H1 (cell line): ENCODE data around the gene CHD9NB. TPM values are rescaled to one million over a fixed set of nuclear protein-coding genes. Genes with fewer than 3 reads are reported as not detected.

Experiments
- CTCF ChIA-PET: fragments of 300-600 bp; sonication (Branson Sonifier 250); formaldehyde crosslinking; loops from one replicate; lab custom pipeline; 2021; ENCODE audit not compliant: partially characterized antibody; lab: Charles Lee
- POLR2A ChIA-PET: fragments of 300-600 bp; sonication (Branson Sonifier 250); formaldehyde crosslinking; loops from one replicate; lab custom pipeline; 2021; ENCODE audit warnings: inconsistent platforms; ENCODE audit not compliant: partially characterized antibody; lab: Charles Lee
- DNase-seq, 2 experiments: peaks; one replicate each; pipeline versions ENCODE4 v3.0.0 to v3.0.0-alpha.2; 2010 to 2022; ENCODE audit warnings: low spot score in 2 of 2, low read depth in 1 of 2, mixed read lengths in 1 of 2
- FAIRE-seq: peaks from 2 replicates; lab custom pipeline; 2011; peaks lifted over from hg19 to GRCh38; lab: Jason Lieb, UNC
- H2AFZ ChIP-seq: 2 replicates; pipeline ENCODE4 v1.8.1; 2012; ENCODE audit warnings: low read length, inconsistent platforms
- H2AK5ac ChIP-seq: 2 replicates; pipeline ENCODE4 v1.6.1; 2013; ENCODE audit warnings: low read depth, low read length
- H2BK120ac ChIP-seq: replicated peaks from 2 replicates; pipeline ENCODE3; 2013; ENCODE audit warnings: low read depth, low read length, inconsistent platforms
- H2BK12ac ChIP-seq: 2 replicates; pipeline ENCODE4 v1.6.1; 2013; ENCODE audit warnings: low read depth, low read length
- H2BK15ac ChIP-seq: 2 replicates; pipeline ENCODE4 v1.6.1; 2013; ENCODE audit warnings: low read length
- H2BK20ac ChIP-seq: 2 replicates; pipeline ENCODE4 v1.6.1; 2013; ENCODE audit warnings: low read length
- H2BK5ac ChIP-seq: 2 replicates; pipeline ENCODE4 v1.6.1; 2013; ENCODE audit warnings: low read depth, low read length
- H3K14ac ChIP-seq: 2 replicates; pipeline ENCODE4 v1.6.1; 2013; ENCODE audit warnings: inconsistent platforms; ENCODE audit not compliant: insufficient read length
- H3K18ac ChIP-seq: 2 replicates; pipeline ENCODE4 v1.6.1; 2013; ENCODE audit warnings: low read length; ENCODE audit errors: extremely low read depth
- H3K23ac ChIP-seq: 2 replicates; pipeline ENCODE4 v1.6.1; 2013; ENCODE audit warnings: inconsistent platforms; ENCODE audit not compliant: insufficient read length
- H3K23me2 ChIP-seq: 2 replicates; pipeline ENCODE4 v1.6.1; 2013; ENCODE audit warnings: low read depth, low read length
- H3K27ac ChIP-seq: 2 replicates; pipeline ENCODE4 v1.6.1; 2011; ENCODE audit warnings: low read depth, low read length, inconsistent platforms
- H3K27me3 ChIP-seq, 4 experiments: replicated peaks in 1 of 4; 1 replicate in 1 of 4; 2 replicates in 3 of 4; pipeline versions ENCODE4 v1.6.1 to v1.8.1; 2011 to 2013; ENCODE audit warnings: low read length in 3 of 4, mild to moderate bottlenecking in 3 of 4, inconsistent platforms in 2 of 4, mixed read lengths in 2 of 4, moderate library complexity in 1 of 4; ENCODE audit not compliant: control insufficient read depth in 3 of 4, insufficient read depth in 3 of 4; ENCODE audit errors: extremely low read depth in 1 of 4
- H3K36me3 ChIP-seq, 4 experiments: 2 replicates each; pipeline versions ENCODE4 v1.6.1 to v1.8.1; 2011 to 2013; ENCODE audit warnings: mild to moderate bottlenecking in 4 of 4, low read length in 3 of 4, moderate library complexity in 2 of 4, control low read depth in 1 of 4, inconsistent platforms in 1 of 4; ENCODE audit not compliant: insufficient read depth in 4 of 4, control insufficient read depth in 2 of 4
- H3K4ac ChIP-seq: replicated peaks from 2 replicates; pipeline ENCODE3; 2013; ENCODE audit warnings: low read length, low read depth, mixed read lengths, inconsistent platforms; ENCODE audit not compliant: insufficient read length
- H3K4me1 ChIP-seq, 4 experiments: replicated peaks in 1 of 4; 1 replicate in 1 of 4; 2 replicates in 3 of 4; pipeline versions ENCODE4 v1.6.1 to v1.8.1; 2011 to 2013; ENCODE audit warnings: low read length in 3 of 4, inconsistent platforms in 2 of 4, mixed read lengths in 1 of 4; ENCODE audit not compliant: insufficient read depth in 4 of 4, control insufficient read depth in 3 of 4
- H3K4me2 ChIP-seq, 2 experiments: 2 replicates each; pipeline versions ENCODE4 v1.6.1 to v1.8.1; 2011 to 2013; ENCODE audit warnings: low read depth in 2 of 2, low read length in 2 of 2, control low read depth in 1 of 2, inconsistent platforms in 1 of 2, mild to moderate bottlenecking in 1 of 2; ENCODE audit not compliant: insufficient read depth in 1 of 2
- H3K4me3 ChIP-seq, 4 experiments: fragments of 200-600, 300-600 bp in 1 of 4; sonication (generic), shearing (Covaris generic), sonication (Bioruptor Twin) in 1 of 4; 2 replicates each; pipeline versions ENCODE4 v1.5.1 to v1.8.1; 2011 to 2016; ENCODE audit warnings: low read length in 4 of 4, low read depth in 3 of 4, control low read depth in 2 of 4, inconsistent platforms in 2 of 4, mild to moderate bottlenecking in 2 of 4, mixed read lengths in 1 of 4, moderate library complexity in 1 of 4; ENCODE audit not compliant: insufficient read depth in 2 of 4; ENCODE audit errors: extremely low read depth in 1 of 4
- H3K56ac ChIP-seq: replicated peaks from 2 replicates; pipeline ENCODE3; 2013; ENCODE audit warnings: low read depth, mild to moderate bottlenecking, mixed read lengths, low read length, inconsistent platforms; ENCODE audit not compliant: insufficient read length
- H3K79me1 ChIP-seq: 2 replicates; pipeline ENCODE4 v1.6.1; 2013; ENCODE audit warnings: low read depth, low read length, control low read depth
- H3K79me2 ChIP-seq, 2 experiments: 2 replicates each; pipeline versions ENCODE4 v1.6.1 to v1.8.1; 2012 to 2013; ENCODE audit warnings: low read length in 2 of 2, mild to moderate bottlenecking in 2 of 2, inconsistent platforms in 1 of 2; ENCODE audit not compliant: insufficient read depth in 2 of 2, control insufficient read depth in 1 of 2
- H3K9ac ChIP-seq, 4 experiments: replicated peaks in 1 of 4; 1 replicate in 1 of 4; 2 replicates in 3 of 4; pipeline versions ENCODE4 v1.6.1 to v1.8.1; 2011 to 2013; ENCODE audit warnings: low read depth in 3 of 4, low read length in 3 of 4, control low read depth in 2 of 4, mild to moderate bottlenecking in 2 of 4, moderate library complexity in 2 of 4, inconsistent platforms in 1 of 4; ENCODE audit errors: extremely low read depth in 1 of 4
- H3K9me3 ChIP-seq, 2 experiments: 2 replicates each; pipeline versions ENCODE4 v1.6.1 to v1.8.1; 2012 to 2013; ENCODE audit warnings: mild to moderate bottlenecking in 2 of 2, moderate library complexity in 2 of 2, control low read depth in 1 of 2, inconsistent platforms in 1 of 2, low read depth in 1 of 2, low read length in 1 of 2, mixed read lengths in 1 of 2; ENCODE audit not compliant: insufficient read depth in 2 of 2
- H4K20me1 ChIP-seq, 2 experiments: replicated peaks in 1 of 2; 2 replicates each; pipeline versions ENCODE3 to v1.8.1; 2011 to 2013; ENCODE audit warnings: inconsistent platforms in 2 of 2, low read length in 2 of 2, mild to moderate bottlenecking in 1 of 2; ENCODE audit not compliant: insufficient read depth in 2 of 2, control insufficient read depth in 1 of 2
- H4K5ac ChIP-seq: 2 replicates; pipeline ENCODE4 v1.6.1; 2013; ENCODE audit warnings: low read length, low read depth, mixed read lengths, inconsistent platforms; ENCODE audit not compliant: insufficient read length
- H4K8ac ChIP-seq: 2 replicates; pipeline ENCODE4 v1.8.0; 2013; ENCODE audit warnings: mild to moderate bottlenecking, moderate library complexity, low read length, inconsistent platforms; ENCODE audit not compliant: insufficient read depth; ENCODE audit errors: extremely low read depth
- H4K91ac ChIP-seq: replicated peaks from 2 replicates; pipeline ENCODE3; 2013; ENCODE audit warnings: low read length, mixed read lengths, inconsistent platforms; ENCODE audit not compliant: insufficient read length
- CHD1 ChIP-seq: IDR thresholded peaks from 2 replicates; pipeline ENCODE4 v1.6.1; 2012; ENCODE audit warnings: low read depth, low read length, improper control_type of control experiment
- EZH2 ChIP-seq: fragments of 200-600 bp; sonication (generic); IDR thresholded peaks from 2 replicates; pipeline ENCODE4 v1.7.1; 2012; ENCODE audit warnings: low read depth, mild to moderate bottlenecking, moderate library complexity, low read length, inconsistent platforms; ENCODE audit not compliant: severe bottlenecking
- GABPA ChIP-seq: IDR thresholded peaks from 2 replicates; pipeline ENCODE4 v1.6.1; 2011; ENCODE audit warnings: mild to moderate bottlenecking, low read length, moderate library complexity, borderline replicate concordance; ENCODE audit not compliant: insufficient read depth
- NANOG ChIP-seq: IDR thresholded peaks from 2 replicates; pipeline ENCODE4 v1.6.1; 2011; ENCODE audit warnings: low read length, low read depth, mild to moderate bottlenecking, inconsistent platforms; ENCODE audit not compliant: insufficient read depth, poor library complexity, severe bottlenecking
- RAD21 ChIP-seq, 2 experiments: IDR thresholded peaks in 1 of 2; conservative IDR thresholded peaks in 1 of 2; 2 replicates each; pipeline ENCODE4 v1.6.1; 2011; ENCODE audit warnings: low read depth in 2 of 2, low read length in 2 of 2, improper control_type of control experiment in 1 of 2, inconsistent platforms in 1 of 2, mild to moderate bottlenecking in 1 of 2, moderate library complexity in 1 of 2
- TEAD4 ChIP-seq: IDR thresholded peaks from 2 replicates; pipeline ENCODE4 v1.6.1; 2012; ENCODE audit warnings: low read depth, low read length, inconsistent platforms, mixed read lengths
- YY1 ChIP-seq: IDR thresholded peaks from 2 replicates; pipeline ENCODE4 v1.6.1; 2011; ENCODE audit warnings: low read depth, mild to moderate bottlenecking, low read length
- WGBS, 2 experiments: shearing (Covaris generic) in 1 of 2; methylation state at CpG; one replicate each; pipeline versions ENCODE4 v1.1.6 to v1.1.7; 2013 to 2015; ENCODE audit warnings: low lambda C conversion rate in 2 of 2, mixed read lengths in 2 of 2, inconsistent platforms in 1 of 2, low coverage in 1 of 2, missing lambda C conversion rate in 1 of 2; ENCODE audit not compliant: insufficient replicate concordance in 2 of 2, insufficient coverage in 1 of 2, insufficient read length in 1 of 2; ENCODE audit errors: extremely low coverage in 1 of 2, missing lambda C conversion rate in 1 of 2; 5-methylcytosine and 5-hydroxymethylcytosine counted together
- polyA plus RNA-seq, 7 experiments: library from polyadenylated mRNA; depleted of rRNA in 3 of 7; stranded (reverse) in 5 of 7; unstranded in 2 of 7; fragments of >200 nt in 5 of 7; fragments of 200-250 nt in 2 of 7; gene quantifications; 1 replicate in 5 of 7; 2 replicates in 1 of 7; 4 replicates in 1 of 7; pipeline versions ENCODE4 v1.2.1 to v1.2.3, GENCODE V29; 2011 to 2013; ENCODE audit warnings: missing spikeins in 2 of 7, mixed read lengths in 2 of 7
- total RNA-seq: library from RNA; stranded (reverse); fragmentation: NEBNext Ultra II Directional; extraction: Animal tissue kit (Norgen Biotek cat#: 25700); gene quantifications from 2 replicates; pipeline ENCODE4 v1.2.1, GENCODE V29; 2021
- TF ChIP-seq, protein P1 (sequence below), 3 experiments: IDR thresholded peaks; 1 replicate in 2 of 3; 2 replicates in 1 of 3; pipeline versions ENCODE4 v1.5.1 to v1.6.1; 2011; ENCODE audit warnings: low read length in 3 of 3, mild to moderate bottlenecking in 3 of 3, inconsistent platforms in 2 of 3, low read depth in 1 of 3, moderate library complexity in 1 of 3; ENCODE audit not compliant: insufficient read depth in 1 of 3; ENCODE audit errors: control extremely low read depth in 1 of 3

The CHD9NB gene
- total and polyA plus RNA-seq, 2 of the 8 experiments (the other 6 are each of a cell fraction or from before 2014, with no cell fraction given), result 4.5 to 5.9 TPM

DNA sequence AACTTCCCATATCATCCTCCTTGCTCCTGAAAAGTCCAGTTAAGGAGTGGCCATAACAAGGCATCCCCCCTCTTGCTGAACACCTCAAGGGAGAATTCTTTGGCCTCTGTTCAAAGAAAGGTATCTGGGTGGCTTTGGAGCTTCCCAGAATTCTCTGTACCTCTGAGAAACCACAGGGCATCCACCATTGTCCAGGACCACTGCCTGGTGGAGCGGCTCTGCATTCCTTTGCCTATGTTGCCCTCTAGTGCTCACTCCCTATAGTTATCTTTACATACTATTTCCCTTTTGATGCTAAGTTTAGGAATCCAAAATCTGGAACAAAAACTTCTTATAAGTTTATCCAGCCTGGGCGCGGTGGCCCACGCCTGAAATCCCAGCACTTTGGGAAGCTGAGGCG lies 30.3 kb downstream of the CHD9NB start:
- Histone ChIP-seq H3K4me3 (no peak overlapping the region), H2AK5ac (no peak overlapping the region), H3K23me2 (no peaks in the 10 kb centered on the region), H3K9me3 (no peaks in the 10 kb centered on the region), H3K36me3 (no peaks in the 10 kb centered on the region), H3K27me3 (no peaks in the 10 kb centered on the region), H2BK5ac (no peak overlapping the region), H3K56ac (no peak overlapping the region), H4K5ac (no peak overlapping the region), H3K14ac (no peak overlapping the region), H2AFZ (no peak overlapping the region), H3K9ac (no peak overlapping the region), H3K4me1 (no peaks in the 10 kb centered on the region), H2BK20ac (no peak overlapping the region), H3K18ac (no peak overlapping the region), H3K4me2 (no peak overlapping the region), H2BK12ac (no peak overlapping the region), H2BK15ac (no peak overlapping the region), H4K91ac (no peak overlapping the region), H3K4ac (no peak overlapping the region), H3K27ac (no peak overlapping the region), H2BK120ac (no peak overlapping the region), H3K79me1 (no peaks in the 10 kb centered on the region), H4K8ac (no peak overlapping the region), H4K20me1 (no peaks in the 10 kb centered on the region), H3K79me2 (no peaks in the 10 kb centered on the region), H3K23ac (no peak overlapping the region)
- ChIA-PET CTCF (interaction anchor here (0.6 to 5.6 kb wide), 39 partner anchors 10 to 1089 kb away, joined by 3 to 54 read pairs (median 4); no protein-coding TSS in a partner anchor), POLR2A (interaction anchor here (0.6 to 0.8 kb wide), 2 partner anchors 8 to 106 kb away, joined by 3 read pairs; no protein-coding TSS in a partner anchor)
- 12% methylated on average over 5 of the region's 5 CpGs; no CpG with 5 or more reads in 1 of the 2 experiments for WGBS, 2 experiments
- FAIRE-seq (peak; percentile 87), DNase-seq (peak in 1 of 2 experiments; percentile 55)
- TF ChIP-seq NANOG, result no peak
- TF ChIP-seq EZH2, result no peak
- TF ChIP-seq CHD1, result no peak
- TF ChIP-seq GABPA, result no peak
- peak; percentile 64; the same call in 1 of the 2 replicates for TF ChIP-seq TEAD4
- TF ChIP-seq, protein P1, sequence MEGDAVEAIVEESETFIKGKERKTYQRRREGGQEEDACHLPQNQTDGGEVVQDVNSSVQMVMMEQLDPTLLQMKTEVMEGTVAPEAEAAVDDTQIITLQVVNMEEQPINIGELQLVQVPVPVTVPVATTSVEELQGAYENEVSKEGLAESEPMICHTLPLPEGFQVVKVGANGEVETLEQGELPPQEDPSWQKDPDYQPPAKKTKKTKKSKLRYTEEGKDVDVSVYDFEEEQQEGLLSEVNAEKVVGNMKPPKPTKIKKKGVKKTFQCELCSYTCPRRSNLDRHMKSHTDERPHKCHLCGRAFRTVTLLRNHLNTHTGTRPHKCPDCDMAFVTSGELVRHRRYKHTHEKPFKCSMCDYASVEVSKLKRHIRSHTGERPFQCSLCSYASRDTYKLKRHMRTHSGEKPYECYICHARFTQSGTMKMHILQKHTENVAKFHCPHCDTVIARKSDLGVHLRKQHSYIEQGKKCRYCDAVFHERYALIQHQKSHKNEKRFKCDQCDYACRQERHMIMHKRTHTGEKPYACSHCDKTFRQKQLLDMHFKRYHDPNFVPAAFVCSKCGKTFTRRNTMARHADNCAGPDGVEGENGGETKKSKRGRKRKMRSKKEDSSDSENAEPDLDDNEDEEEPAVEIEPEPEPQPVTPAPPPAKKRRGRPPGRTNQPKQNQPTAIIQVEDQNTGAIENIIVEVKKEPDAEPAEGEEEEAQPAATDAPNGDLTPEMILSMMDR (IDR thresholded peaks at IDR 0.05; ENCODE audit: control extremely low read depth in 1 of 3, insufficient read depth in 1 of 3, low read depth in 1 of 3, low read length in 3 of 3), result peak; percentile 52 to 73 (median 70)
- peak; percentile 97 to 98 for TF ChIP-seq RAD21 (IDR thresholded peaks at IDR 0.05 in 1 of 2, conservative IDR thresholded peaks at IDR 0.05 in 1 of 2; ENCODE audit: low read depth in 2 of 2, low read length in 2 of 2)
- peak; percentile 68; the same call in 1 of the 2 replicates for TF ChIP-seq YY1
